Measurements from ENCODE around the gene PDXK. TPM values are rescaled to one million over a fixed set of nuclear protein-coding genes. Genes with fewer than 3 reads are reported as not detected.

PDXK gene
- total and polyA plus RNA-seq, 2 of the 13 experiments (the other 11 are each of a cell fraction or from before 2014, with no cell fraction given), result 114 to 184 TPM

DNA sequence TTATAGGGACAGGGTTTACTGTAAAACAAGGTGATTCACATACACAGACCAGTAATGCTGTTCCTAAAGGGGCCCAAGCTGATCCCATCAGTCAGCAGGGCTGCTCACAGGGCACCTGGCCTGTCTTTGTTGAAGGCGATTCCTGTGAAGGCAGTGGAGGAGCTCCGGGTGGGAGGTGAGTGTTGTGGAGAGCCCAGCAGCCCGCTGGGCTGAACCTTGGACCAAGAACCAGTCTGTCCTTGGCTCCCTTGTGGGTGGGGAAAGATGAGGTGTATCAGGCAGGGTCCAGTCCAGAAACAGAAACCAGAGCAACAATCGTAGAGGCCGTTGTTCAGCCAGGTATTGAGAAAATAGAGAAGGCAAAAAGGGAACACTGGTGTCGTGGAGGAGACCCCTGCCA, 12.5 kb downstream of the PDXK start (continued):
- TF ChIP-seq CEBPB (IDR thresholded peaks at IDR 0.05; ENCODE audit: borderline replicate concordance, low read depth, low read length), result no peak
- no peak for TF ChIP-seq ZNF24 (IDR thresholded peaks at IDR 0.05)
- TF ChIP-seq, protein P1, sequence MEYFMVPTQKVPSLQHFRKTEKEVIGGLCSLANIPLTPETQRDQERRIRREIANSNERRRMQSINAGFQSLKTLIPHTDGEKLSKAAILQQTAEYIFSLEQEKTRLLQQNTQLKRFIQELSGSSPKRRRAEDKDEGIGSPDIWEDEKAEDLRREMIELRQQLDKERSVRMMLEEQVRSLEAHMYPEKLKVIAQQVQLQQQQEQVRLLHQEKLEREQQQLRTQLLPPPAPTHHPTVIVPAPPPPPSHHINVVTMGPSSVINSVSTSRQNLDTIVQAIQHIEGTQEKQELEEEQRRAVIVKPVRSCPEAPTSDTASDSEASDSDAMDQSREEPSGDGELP (IDR thresholded peaks at IDR 0.05; ENCODE audit: borderline replicate concordance, low read depth), result peak; percentile 59; the same call in 1 of the 2 replicates
- no peak for TF ChIP-seq RELA (CRISPR knock-in tag; IDR thresholded peaks at IDR 0.05)
- TF ChIP-seq TCF12 (IDR thresholded peaks at IDR 0.05), result no peak
- no peak for TF ChIP-seq TCF12 (CRISPR knock-in tag; IDR thresholded peaks at IDR 0.05)
- TF ChIP-seq, protein P2, sequence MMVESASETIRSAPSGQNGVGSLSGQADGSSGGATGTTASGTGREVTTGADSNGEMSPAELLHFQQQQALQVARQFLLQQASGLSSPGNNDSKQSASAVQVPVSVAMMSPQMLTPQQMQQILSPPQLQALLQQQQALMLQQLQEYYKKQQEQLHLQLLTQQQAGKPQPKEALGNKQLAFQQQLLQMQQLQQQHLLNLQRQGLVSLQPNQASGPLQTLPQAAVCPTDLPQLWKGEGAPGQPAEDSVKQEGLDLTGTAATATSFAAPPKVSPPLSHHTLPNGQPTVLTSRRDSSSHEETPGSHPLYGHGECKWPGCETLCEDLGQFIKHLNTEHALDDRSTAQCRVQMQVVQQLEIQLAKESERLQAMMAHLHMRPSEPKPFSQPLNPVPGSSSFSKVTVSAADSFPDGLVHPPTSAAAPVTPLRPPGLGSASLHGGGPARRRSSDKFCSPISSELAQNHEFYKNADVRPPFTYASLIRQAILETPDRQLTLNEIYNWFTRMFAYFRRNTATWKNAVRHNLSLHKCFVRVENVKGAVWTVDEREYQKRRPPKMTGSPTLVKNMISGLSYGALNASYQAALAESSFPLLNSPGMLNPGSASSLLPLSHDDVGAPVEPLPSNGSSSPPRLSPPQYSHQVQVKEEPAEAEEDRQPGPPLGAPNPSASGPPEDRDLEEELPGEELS (CRISPR knock-in tag; IDR thresholded peaks at IDR 0.05), result 0 out of 2 replicates have a peak, but pooled peaks have one; percentile 20
- TF ChIP-seq PAWR (CRISPR knock-in tag; IDR thresholded peaks at IDR 0.05; ENCODE audit: borderline replicate concordance), result no peak
- no peak for TF ChIP-seq CBX5 (CRISPR knock-in tag; IDR thresholded peaks at IDR 0.05; ENCODE audit: borderline replicate concordance)
- no peak for TF ChIP-seq SMAD3 (CRISPR knock-in tag; IDR thresholded peaks at IDR 0.05)
- no peak for TF ChIP-seq ZNF33A (CRISPR knock-in tag; IDR thresholded peaks at IDR 0.05; ENCODE audit: borderline replicate concordance)
- TF ChIP-seq ZNF557 (CRISPR knock-in tag; IDR thresholded peaks at IDR 0.05), result no peak
- no peak for TF ChIP-seq SP140L (CRISPR knock-in tag; IDR thresholded peaks at IDR 0.05; ENCODE audit: borderline replicate concordance)
- TF ChIP-seq, protein P3, sequence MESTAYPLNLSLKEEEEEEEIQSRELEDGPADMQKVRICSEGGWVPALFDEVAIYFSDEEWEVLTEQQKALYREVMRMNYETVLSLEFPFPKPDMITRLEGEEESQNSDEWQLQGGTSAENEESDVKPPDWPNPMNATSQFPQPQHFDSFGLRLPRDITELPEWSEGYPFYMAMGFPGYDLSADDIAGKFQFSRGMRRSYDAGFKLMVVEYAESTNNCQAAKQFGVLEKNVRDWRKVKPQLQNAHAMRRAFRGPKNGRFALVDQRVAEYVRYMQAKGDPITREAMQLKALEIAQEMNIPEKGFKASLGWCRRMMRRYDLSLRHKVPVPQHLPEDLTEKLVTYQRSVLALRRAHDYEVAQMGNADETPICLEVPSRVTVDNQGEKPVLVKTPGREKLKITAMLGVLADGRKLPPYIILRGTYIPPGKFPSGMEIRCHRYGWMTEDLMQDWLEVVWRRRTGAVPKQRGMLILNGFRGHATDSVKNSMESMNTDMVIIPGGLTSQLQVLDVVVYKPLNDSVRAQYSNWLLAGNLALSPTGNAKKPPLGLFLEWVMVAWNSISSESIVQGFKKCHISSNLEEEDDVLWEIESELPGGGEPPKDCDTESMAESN (CRISPR knock-in tag; conservative IDR thresholded peaks at IDR 0.05), result no peak
- TF ChIP-seq EP300 (IDR thresholded peaks at IDR 0.05; ENCODE audit: low read depth in 2 of 2, low read length in 2 of 2), result no peak
- TF ChIP-seq EP300 (CRISPR knock-in tag; IDR thresholded peaks at IDR 0.05; ENCODE audit: borderline replicate concordance), result no peak
- TF ChIP-seq MEIS2 (CRISPR knock-in tag; IDR thresholded peaks at IDR 0.05), result no peak
- peak; percentile 67; the same call in 1 of the 2 replicates for TF ChIP-seq ZBTB7B (CRISPR knock-in tag; IDR thresholded peaks at IDR 0.05)
- TF ChIP-seq KAT7 (CRISPR knock-in tag; IDR thresholded peaks at IDR 0.05; ENCODE audit: borderline replicate concordance), result no peak
- TF ChIP-seq ZNF660 (CRISPR knock-in tag; IDR thresholded peaks at IDR 0.05; ENCODE audit: borderline replicate concordance, low read depth), result no peak
- TF ChIP-seq ZNF772 (CRISPR knock-in tag; IDR thresholded peaks at IDR 0.05), result no peak
- TF ChIP-seq NBN (conservative IDR thresholded peaks at IDR 0.05), result no peak
- no peak for TF ChIP-seq HOXA7 (CRISPR knock-in tag; IDR thresholded peaks at IDR 0.05)
- TF ChIP-seq MBD4 (IDR thresholded peaks at IDR 0.05; ENCODE audit: borderline replicate concordance, low read length), result no peak
- TF ChIP-seq, protein P4, sequence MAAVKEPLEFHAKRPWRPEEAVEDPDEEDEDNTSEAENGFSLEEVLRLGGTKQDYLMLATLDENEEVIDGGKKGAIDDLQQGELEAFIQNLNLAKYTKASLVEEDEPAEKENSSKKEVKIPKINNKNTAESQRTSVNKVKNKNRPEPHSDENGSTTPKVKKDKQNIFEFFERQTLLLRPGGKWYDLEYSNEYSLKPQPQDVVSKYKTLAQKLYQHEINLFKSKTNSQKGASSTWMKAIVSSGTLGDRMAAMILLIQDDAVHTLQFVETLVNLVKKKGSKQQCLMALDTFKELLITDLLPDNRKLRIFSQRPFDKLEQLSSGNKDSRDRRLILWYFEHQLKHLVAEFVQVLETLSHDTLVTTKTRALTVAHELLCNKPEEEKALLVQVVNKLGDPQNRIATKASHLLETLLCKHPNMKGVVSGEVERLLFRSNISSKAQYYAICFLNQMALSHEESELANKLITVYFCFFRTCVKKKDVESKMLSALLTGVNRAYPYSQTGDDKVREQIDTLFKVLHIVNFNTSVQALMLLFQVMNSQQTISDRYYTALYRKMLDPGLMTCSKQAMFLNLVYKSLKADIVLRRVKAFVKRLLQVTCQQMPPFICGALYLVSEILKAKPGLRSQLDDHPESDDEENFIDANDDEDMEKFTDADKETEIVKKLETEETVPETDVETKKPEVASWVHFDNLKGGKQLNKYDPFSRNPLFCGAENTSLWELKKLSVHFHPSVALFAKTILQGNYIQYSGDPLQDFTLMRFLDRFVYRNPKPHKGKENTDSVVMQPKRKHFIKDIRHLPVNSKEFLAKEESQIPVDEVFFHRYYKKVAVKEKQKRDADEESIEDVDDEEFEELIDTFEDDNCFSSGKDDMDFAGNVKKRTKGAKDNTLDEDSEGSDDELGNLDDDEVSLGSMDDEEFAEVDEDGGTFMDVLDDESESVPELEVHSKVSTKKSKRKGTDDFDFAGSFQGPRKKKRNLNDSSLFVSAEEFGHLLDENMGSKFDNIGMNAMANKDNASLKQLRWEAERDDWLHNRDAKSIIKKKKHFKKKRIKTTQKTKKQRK (IDR thresholded peaks at IDR 0.05; ENCODE audit: low read length), result no peak
- TF ChIP-seq ZNF121 (CRISPR knock-in tag; IDR thresholded peaks at IDR 0.05), result no peak

Measured in HepG2 (cell line).